ENCODE results near the gene PPP2R3A. TPM values are rescaled to one million over a fixed set of nuclear protein-coding genes. Genes with fewer than 3 reads are reported as not detected.

PPP2R3A gene
- total and polyA plus RNA-seq, 9 of the 15 experiments (the other 6 are each of a cell fraction or from before 2014, with no cell fraction given), result 0.10 to 0.50 (median 0.24) TPM

DNA sequence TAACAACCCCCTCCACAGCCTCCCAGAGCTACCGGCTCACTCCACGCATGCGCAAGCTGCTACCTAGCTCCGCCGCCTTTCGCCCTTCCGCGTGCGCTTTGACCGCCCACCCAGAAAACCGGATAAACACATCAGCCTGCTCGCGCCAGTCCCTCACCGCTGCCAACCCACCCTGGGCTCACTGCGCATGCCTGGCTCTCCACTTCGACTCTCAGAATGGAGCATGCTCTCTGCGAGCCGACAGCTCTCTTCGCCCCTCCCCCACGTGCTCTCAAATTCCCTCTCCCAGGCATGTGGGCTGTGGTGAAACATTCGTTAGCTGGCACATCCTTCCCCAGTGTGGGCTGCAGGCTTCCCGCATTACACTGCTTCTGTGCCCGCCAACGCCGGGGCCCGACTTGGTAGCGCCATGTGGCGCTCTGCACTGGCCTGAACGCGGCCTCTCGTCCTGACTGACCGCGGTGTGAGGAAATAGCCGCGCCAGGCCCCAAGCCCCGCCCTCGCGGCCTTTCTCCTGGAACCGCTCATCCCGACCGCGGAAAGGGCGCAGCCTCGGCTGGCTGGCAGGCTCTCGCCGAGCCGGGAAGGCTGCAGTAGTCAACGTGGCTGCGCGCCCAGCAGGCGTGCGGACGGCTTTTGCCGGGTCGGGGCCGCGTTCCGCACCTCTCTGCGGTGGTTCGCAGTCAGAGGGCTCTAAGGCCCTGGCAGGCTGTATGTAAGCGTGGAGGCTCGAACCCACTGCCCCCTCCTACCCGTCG is 231.1 kb downstream of the PPP2R3A start (continued):
- TF ChIP-seq ELK3 (CRISPR knock-in tag; IDR thresholded peaks at IDR 0.05) (no peak), HES1 (IDR thresholded peaks at IDR 0.05; ENCODE audit: low read depth) (0 out of 2 replicates have a peak, but pooled peaks have one; percentile 21), ZNF717 (CRISPR knock-in tag; IDR thresholded peaks at IDR 0.05) (no peak), GTF2B (IDR thresholded peaks at IDR 0.05; ENCODE audit: extremely low read depth, insufficient read length) (no peak), MECOM (CRISPR knock-in tag; IDR thresholded peaks at IDR 0.05) (no peak), TARDBP (IDR thresholded peaks at IDR 0.05) (no peak), XRCC4 (IDR thresholded peaks at IDR 0.05; ENCODE audit: extremely low read depth, insufficient read depth, insufficient read length) (no peak), NR2C1 (IDR thresholded peaks at IDR 0.05) (peak; percentile 34; the same call in 1 of the 2 replicates), NR2C1 (tag; IDR thresholded peaks at IDR 0.05) (0 out of 2 replicates have a peak, but pooled peaks have one; percentile 15), DMBX1 (CRISPR knock-in tag; IDR thresholded peaks at IDR 0.05; ENCODE audit: borderline replicate concordance) (peak; percentile 11; the same call in 1 of the 2 replicates), BACH1 (tag; IDR thresholded peaks at IDR 0.05) (no peak), POLR2AphosphoS2 (IDR thresholded peaks at IDR 0.05; ENCODE audit: low read length) (no peak), GTF2E2 (tag; IDR thresholded peaks at IDR 0.05) (peak; percentile 89), MBD2 (IDR thresholded peaks at IDR 0.05; ENCODE audit: borderline replicate concordance, low read depth) (peak; percentile 63; the same call in 1 of the 2 replicates), RFX1 (IDR thresholded peaks at IDR 0.05) (no peak), L3MBTL2 (IDR thresholded peaks at IDR 0.05) (peak; percentile 99), HIVEP1 (CRISPR knock-in tag; IDR thresholded peaks at IDR 0.05) (no peak), BRF1 (IDR thresholded peaks at IDR 0.05; ENCODE audit: borderline replicate concordance, extremely low read depth, insufficient read length) (no peak), NFE2 (IDR thresholded peaks at IDR 0.05; ENCODE audit: low read depth) (peak; percentile 24; the same call in 1 of the 2 replicates), ZBTB1 (CRISPR knock-in tag; IDR thresholded peaks at IDR 0.05; ENCODE audit: borderline replicate concordance, low read depth) (peak; percentile 71; the same call in 1 of the 2 replicates), FOXJ2 (tag; IDR thresholded peaks at IDR 0.05) (no peak), TCF3 (CRISPR knock-in tag; IDR thresholded peaks at IDR 0.05) (no peak; the same call in 1 of the 2 replicates)
- TF ChIP-seq, protein P1, sequence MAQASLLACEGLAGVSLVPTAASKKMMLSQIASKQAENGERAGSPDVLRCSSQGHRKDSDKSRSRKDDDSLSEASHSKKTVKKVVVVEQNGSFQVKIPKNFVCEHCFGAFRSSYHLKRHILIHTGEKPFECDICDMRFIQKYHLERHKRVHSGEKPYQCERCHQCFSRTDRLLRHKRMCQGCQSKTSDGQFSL (CRISPR knock-in tag; IDR thresholded peaks at IDR 0.05), result no peak; the same call in 1 of the 2 replicates
- TF ChIP-seq, protein P1 (tag; IDR thresholded peaks at IDR 0.05), result no peak
- TF ChIP-seq, protein P2, sequence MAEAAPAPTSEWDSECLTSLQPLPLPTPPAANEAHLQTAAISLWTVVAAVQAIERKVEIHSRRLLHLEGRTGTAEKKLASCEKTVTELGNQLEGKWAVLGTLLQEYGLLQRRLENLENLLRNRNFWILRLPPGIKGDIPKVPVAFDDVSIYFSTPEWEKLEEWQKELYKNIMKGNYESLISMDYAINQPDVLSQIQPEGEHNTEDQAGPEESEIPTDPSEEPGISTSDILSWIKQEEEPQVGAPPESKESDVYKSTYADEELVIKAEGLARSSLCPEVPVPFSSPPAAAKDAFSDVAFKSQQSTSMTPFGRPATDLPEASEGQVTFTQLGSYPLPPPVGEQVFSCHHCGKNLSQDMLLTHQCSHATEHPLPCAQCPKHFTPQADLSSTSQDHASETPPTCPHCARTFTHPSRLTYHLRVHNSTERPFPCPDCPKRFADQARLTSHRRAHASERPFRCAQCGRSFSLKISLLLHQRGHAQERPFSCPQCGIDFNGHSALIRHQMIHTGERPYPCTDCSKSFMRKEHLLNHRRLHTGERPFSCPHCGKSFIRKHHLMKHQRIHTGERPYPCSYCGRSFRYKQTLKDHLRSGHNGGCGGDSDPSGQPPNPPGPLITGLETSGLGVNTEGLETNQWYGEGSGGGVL (CRISPR knock-in tag; IDR thresholded peaks at IDR 0.05), result no peak

Data from K562 (cell line).